NT2/D1 (cell line): ENCODE measurements around the gene KIF19.

ENCODE experiments used
- SUZ12 ChIP-seq: IDR thresholded peaks from 2 replicates; pipeline ENCODE4 v1.6.1; 2011; ENCODE audit not compliant: insufficient read length, insufficient read depth; ENCODE audit errors: extremely low read depth
- YY1 ChIP-seq: IDR thresholded peaks from 2 replicates; pipeline ENCODE4 v1.6.1; 2011; ENCODE audit not compliant: insufficient read length, insufficient read depth
- ZNF274 ChIP-seq: IDR thresholded peaks from 2 replicates; pipeline ENCODE4 v1.6.1; 2011; ENCODE audit warnings: mild to moderate bottlenecking, low read depth, low read length

DNA sequence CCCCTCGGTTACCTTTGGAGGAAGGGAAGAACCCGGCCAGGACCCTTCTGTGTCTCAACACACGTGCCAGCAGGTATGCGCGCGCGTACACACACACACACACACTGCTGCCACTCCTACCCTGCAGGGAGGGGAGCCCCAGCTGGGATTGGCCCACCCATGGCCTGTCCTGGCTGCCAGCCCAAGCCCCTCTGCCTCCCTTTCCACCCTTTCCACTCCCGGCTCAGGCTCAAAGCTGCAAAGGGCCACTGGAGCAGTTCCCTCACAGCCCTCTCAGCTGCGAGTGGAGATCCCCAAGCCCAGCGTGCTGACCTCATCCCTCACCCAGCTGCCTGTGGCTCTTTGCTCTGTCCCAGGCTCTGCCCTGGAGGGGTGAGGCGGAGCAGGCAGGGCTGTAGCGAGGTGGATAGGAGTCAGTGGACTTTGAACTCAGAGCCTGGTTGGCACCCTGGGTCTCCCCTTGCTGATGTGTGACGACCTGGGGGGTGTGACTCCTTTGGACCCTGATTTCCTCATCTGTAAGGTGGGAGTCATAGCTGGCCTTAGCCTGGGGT, 14.5 kb downstream of the KIF19 start:
- TF ChIP-seq YY1, result no peak
- no peak for TF ChIP-seq ZNF274
- no peak for TF ChIP-seq SUZ12
